GM13976 (cell line): ENCODE results near the gene PYROXD2.

Experiments
- DNase-seq: peaks from one replicate; pipeline ENCODE4 v3.0.0; 2012; ENCODE audit warnings: low spot score
- CTCF ChIP-seq: IDR thresholded peaks from 2 replicates; pipeline ENCODE4 v1.5.1; 2012; ENCODE audit warnings: borderline replicate concordance, mild to moderate bottlenecking; ENCODE audit not compliant: insufficient read depth; ENCODE audit errors: extremely low read depth, missing control alignments, control extremely low read depth
- in situ Hi-C: fragments of 300-500 bp; cut with MboI; formaldehyde crosslinking; loops from one replicate; pipeline ENCODE4 v1.12.0; 2022; ENCODE audit warnings: low sequenced_read_pairs, mixed read lengths, inconsistent platforms; ENCODE audit not compliant: unreplicated experiment

Gene PYROXD2

GRCh38 chr10:98377536-98377935 lies 37.4 kb downstream of the PYROXD2 start:
- no peak for TF ChIP-seq CTCF
- in situ Hi-C loops, result no loop called here
- DNase-seq, result no peak

- no peak for TF ChIP-seq CTCF
- in situ Hi-C loops, result no loop called here
- DNase-seq, result no peak
Observed at GRCh38 chr10:98377001-98377400, 38.0 kb downstream of the PYROXD2 start.

GRCh38 chr10:98376485-98376884 lies 38.5 kb downstream of the PYROXD2 start:
- TF ChIP-seq CTCF, result no peak
- no peak for DNase-seq
- in situ Hi-C loops, result no loop called here

GRCh38 chr10:98374217-98374985 lies 40.6 kb downstream of the PYROXD2 start:
- in situ Hi-C loops, result no loop called here
- no peak for DNase-seq
- TF ChIP-seq CTCF, result no peak

GRCh38 chr10:98373260-98374040 lies 41.5 kb downstream of the PYROXD2 start:
- in situ Hi-C loops, result no loop called here
- no peak for TF ChIP-seq CTCF
- DNase-seq, result no peak

GRCh38 chr10:98370831-98371820 lies 43.9 kb downstream of the PYROXD2 start:
- TF ChIP-seq CTCF, result no peak
- in situ Hi-C loops, result no loop called here
- DNase-seq, result no peak
